B cell (primary cell): ENCODE data around the gene HIGD1A. TPM values are rescaled to one million over a fixed set of nuclear protein-coding genes. Genes with fewer than 3 reads are reported as not detected.

Source experiments
- ATAC-seq: fragments of 200-7000 bp; cut with Tn5 transposase; one replicate; pipeline ENCODE4 v1.10.0; 2021; ENCODE audit warnings: low read depth, mild to moderate bottlenecking, moderate number of reproducible peaks, moderate library complexity
- CTCF ChIA-PET: fragments of 350-600 bp; sonication (Branson Sonifier 250); formaldehyde crosslinking; loops from one replicate; lab custom pipeline; 2021; ENCODE audit warnings: antibody characterized with exemption, inconsistent platforms; lab: Charles Lee
- POLR2A ChIA-PET: fragments of 350-600 bp; sonication (Branson Sonifier 250); formaldehyde crosslinking; loops from one replicate; lab custom pipeline; 2021; ENCODE audit warnings: antibody characterized with exemption; lab: Charles Lee
- DNase-seq: peaks from one replicate; pipeline ENCODE4 v3.0.0; 2013
- H2AFZ ChIP-seq: 2 replicates; pipeline ENCODE4 v1.6.1; 2012; ENCODE audit warnings: mild to moderate bottlenecking, low read depth, low read length; ENCODE audit not compliant: insufficient read depth, poor library complexity, severe bottlenecking
- H3K27ac ChIP-seq, 2 donors: 1 replicate in 1 of 2; 2 replicates in 1 of 2; pipeline ENCODE4 v1.5.1; 2012 to 2013; ENCODE audit warnings: low read length in 2 of 2, mild to moderate bottlenecking in 2 of 2, moderate library complexity in 1 of 2
- H3K27me3 ChIP-seq, 4 experiments: fragments of 200-600 bp in 1 of 4; sonication (generic) in 1 of 4; replicated peaks in 1 of 4; 1 replicate in 2 of 4; 2 replicates in 2 of 4; pipeline versions ENCODE4 v1.6.1 to v1.7.0; 2013 to 2016; ENCODE audit warnings: low read length in 3 of 4, mild to moderate bottlenecking in 2 of 4, mixed read lengths in 1 of 4, moderate library complexity in 1 of 4; ENCODE audit not compliant: insufficient read depth in 4 of 4, control insufficient read depth in 3 of 4; ENCODE audit errors: control extremely low read depth in 1 of 4
- H3K36me3 ChIP-seq, 2 experiments: replicated peaks in 1 of 2; 1 replicate in 1 of 2; 2 replicates in 1 of 2; pipeline versions ENCODE4 v1.6.1 to v1.7.1; 2013; ENCODE audit warnings: low read length in 1 of 2; ENCODE audit not compliant: insufficient read depth in 2 of 2, control insufficient read depth in 1 of 2; ENCODE audit errors: control extremely low read depth in 1 of 2, extremely low read depth in 1 of 2
- H3K4me1 ChIP-seq, 2 donors: fragments of 200-600 bp in 1 of 2; sonication (generic) in 1 of 2; 1 replicate in 1 of 2; 2 replicates in 1 of 2; pipeline versions ENCODE4 v1.5.1 to v1.6.1; 2013 to 2017; ENCODE audit warnings: low read length in 2 of 2; ENCODE audit not compliant: control insufficient read depth in 2 of 2, insufficient read depth in 2 of 2
- H3K4me2 ChIP-seq: replicated peaks from 2 replicates; pipeline ENCODE3; 2012; ENCODE audit warnings: mild to moderate bottlenecking, low read depth, low read length; ENCODE audit not compliant: poor library complexity, severe bottlenecking
- H3K4me3 ChIP-seq, 5 experiments: fragments of 200-600 bp in 1 of 5; sonication (generic) in 1 of 5; 1 replicate in 3 of 5; 2 replicates in 2 of 5; pipeline versions ENCODE4 v1.5.1 to v1.7.0; 2011 to 2016; ENCODE audit warnings: low read length in 4 of 5, mild to moderate bottlenecking in 4 of 5, low read depth in 2 of 5, control low read depth in 1 of 5, moderate library complexity in 1 of 5; ENCODE audit not compliant: insufficient read depth in 1 of 5; ENCODE audit errors: control extremely low read depth in 1 of 5, extremely low read depth in 1 of 5
- H3K79me2 ChIP-seq: fragments of 200-600 bp; sonication (generic); one replicate; pipeline ENCODE4 v1.6.0; 2016; ENCODE audit warnings: low read length; ENCODE audit not compliant: control insufficient read depth, insufficient read depth
- H3K9ac ChIP-seq: fragments of 200-600 bp; sonication (generic); 2 replicates; pipeline ENCODE4 v1.6.1; 2017; ENCODE audit warnings: mild to moderate bottlenecking, low read length, moderate library complexity
- H3K9me3 ChIP-seq, 3 donors: one replicate each; pipeline versions ENCODE4 v1.6.1 to v1.7.1; 2013; ENCODE audit warnings: low read length in 2 of 3; ENCODE audit not compliant: control insufficient read depth in 2 of 3, insufficient read depth in 1 of 3; ENCODE audit errors: control extremely low read depth in 1 of 3
- H4K20me1 ChIP-seq: 2 replicates; pipeline ENCODE4 v1.6.0; 2012; ENCODE audit warnings: mild to moderate bottlenecking, low read length; ENCODE audit not compliant: insufficient read depth, control insufficient read depth, poor library complexity, severe bottlenecking
- H3K27ac Mint-ChIP-seq: one replicate; pipeline ENCODE4 v1.8.0; 2021; ENCODE audit warnings: mixed read lengths
- H3K27me3 Mint-ChIP-seq: one replicate; pipeline ENCODE4 v1.8.0; 2021; ENCODE audit warnings: mixed read lengths
- H3K4me1 Mint-ChIP-seq: one replicate; pipeline ENCODE4 v1.8.0; 2021; ENCODE audit warnings: mixed read lengths
- H3K4me3 Mint-ChIP-seq: one replicate; pipeline ENCODE4 v1.8.0; 2021; ENCODE audit warnings: mixed read lengths
- H3K9me3 Mint-ChIP-seq: one replicate; pipeline ENCODE4 v1.8.0; 2022; ENCODE audit warnings: mixed read lengths; ENCODE audit not compliant: insufficient read depth
- CTCF ChIP-seq: fragments of 200-600 bp; IDR thresholded peaks from one replicate; pipeline ENCODE4 v1.8.0; 2022; ENCODE audit warnings: antibody characterized with exemption, mild to moderate bottlenecking
- EZH2 ChIP-seq: IDR thresholded peaks from 2 replicates; pipeline ENCODE4 v1.6.1; 2012; ENCODE audit warnings: borderline replicate concordance, low read depth, mild to moderate bottlenecking, moderate library complexity, low read length; ENCODE audit not compliant: insufficient read depth, poor library complexity, severe bottlenecking
- WGBS: methylation state at CpG from one replicate; pipeline ENCODE4 v1.1.5; 2013; ENCODE audit warnings: missing lambda C conversion rate; ENCODE audit not compliant: insufficient coverage; 5-methylcytosine and 5-hydroxymethylcytosine counted together
- intact Hi-C: fragments of 100-400 bp; cut with micrococcal nuclease; formaldehyde crosslinking; loops from one replicate; pipeline ENCODE4 v1.10.0; 2022
- polyA plus RNA-seq: library from polyadenylated mRNA; depleted of rRNA; stranded (reverse); fragments of >200 nt; gene quantifications from 2 replicates; pipeline ENCODE4 v1.2.3, GENCODE V29; 2012
- total RNA-seq, 2 donors: library from RNA; stranded (reverse); fragments of 120-200 nt in 1 of 2; gene quantifications; 1 replicate in 1 of 2; 2 replicates in 1 of 2; pipeline versions ENCODE4 v1.2.3 to v1.2.4, GENCODE V29; 2013 to 2022

The HIGD1A gene
- total and polyA plus RNA-seq, 2 donors (not counting 1 experiment from before 2014, with no cell fraction given) = 14.2 to 16.5 TPM

DNA sequence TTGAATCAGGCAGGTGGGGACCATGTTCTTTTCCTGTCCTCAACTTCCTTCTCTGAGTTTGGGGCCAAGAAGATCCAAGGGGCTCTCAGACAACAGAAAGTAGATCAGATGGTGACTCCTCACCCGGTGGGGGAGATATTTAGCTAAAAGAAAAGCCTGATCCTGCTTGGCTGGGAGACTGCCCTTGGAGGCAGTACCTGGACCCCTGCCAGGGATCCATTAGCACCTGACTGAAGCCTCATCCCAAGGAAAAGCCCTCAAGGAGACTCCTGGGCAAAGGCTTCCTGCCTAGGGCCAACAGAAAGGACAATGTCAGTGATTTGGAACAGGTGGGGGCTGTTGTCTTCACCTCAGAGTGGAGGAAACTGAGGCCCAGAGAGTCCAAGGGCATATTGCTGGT is 68.2 kb downstream of the HIGD1A start:
- no peak overlapping the region for H3K4me3 Mint-ChIP-seq
- POLR2A ChIA-PET = no interaction called here
- no peaks in the 10 kb centered on the region for H3K9me3 ChIP-seq
- no peaks in the 10 kb centered on the region for H4K20me1 ChIP-seq
- no peak for ATAC-seq
- DNase-seq = no peak
- no peak overlapping the region for H2AFZ ChIP-seq
- H3K27me3 Mint-ChIP-seq = no peaks in the 10 kb centered on the region
- intact Hi-C loops = no loop called here
- no peak overlapping the region for H3K4me3 ChIP-seq
- no peaks in the 10 kb centered on the region for H3K9me3 Mint-ChIP-seq
- no peak overlapping the region for H3K9ac ChIP-seq
- peaks cover 15% of the 10 kb centered on the region for H3K4me1 Mint-ChIP-seq
- no peak for TF ChIP-seq EZH2
- TF ChIP-seq CTCF = no peak
- peaks cover 3 to 6% of the 10 kb centered on the region in 2 donors for H3K4me1 ChIP-seq
- no peak overlapping the region for H3K4me2 ChIP-seq
- H3K36me3 ChIP-seq = no peaks in the 10 kb centered on the region
- no CpG with 5 or more reads among the region's 1 CpG for WGBS
- H3K27ac ChIP-seq = no peak overlapping the region
- no peak overlapping the region for H3K27ac Mint-ChIP-seq
- CTCF ChIA-PET = interaction anchor here (3.4 kb wide), 1 partner anchor 9 kb away, joined by 13 read pairs; no protein-coding TSS in a partner anchor
- H3K27me3 ChIP-seq = no peaks in the 10 kb centered on the region
- H3K79me2 ChIP-seq = no peaks in the 10 kb centered on the region

DNA sequence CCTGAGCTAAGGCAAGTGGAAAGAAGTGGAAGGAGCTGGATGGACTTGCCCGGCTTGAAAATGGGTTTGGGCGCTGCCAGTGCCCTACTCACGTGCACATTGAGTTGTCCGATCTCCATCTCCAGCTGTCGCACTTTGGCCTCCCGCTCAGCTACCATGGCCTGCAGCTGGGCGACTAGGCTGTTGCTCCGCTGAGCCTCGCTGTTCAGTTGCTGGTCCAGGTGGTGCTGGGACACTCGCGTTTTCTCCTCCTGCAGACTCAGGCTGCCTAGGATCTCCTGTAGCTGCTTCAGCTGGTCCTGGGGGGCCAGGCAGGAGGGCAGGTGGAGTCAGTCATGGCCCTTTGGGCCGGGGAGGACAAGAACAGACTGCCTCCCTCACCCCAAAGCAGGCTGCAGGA is 68.7 kb downstream of the HIGD1A start:
- Mint-ChIP-seq H3K4me1 (peaks cover 15% of the 10 kb centered on the region), H3K27ac (no peak overlapping the region), H3K4me3 (no peak overlapping the region), H3K27me3 (no peaks in the 10 kb centered on the region), H3K9me3 (no peaks in the 10 kb centered on the region)
- no peaks in the 10 kb centered on the region for H3K79me2 ChIP-seq
- intact Hi-C loops = no loop called here
- TF ChIP-seq EZH2 (no peak), CTCF (no peak)
- CTCF ChIA-PET = interaction anchor here (3.4 kb wide), 1 partner anchor 9 kb away, joined by 13 read pairs; no protein-coding TSS in a partner anchor
- no peaks in the 10 kb centered on the region for H3K36me3 ChIP-seq
- POLR2A ChIA-PET = no interaction called here
- no peak for ATAC-seq
- no peaks in the 10 kb centered on the region for H4K20me1 ChIP-seq
- H3K4me3 ChIP-seq = no peak overlapping the region
- H2AFZ ChIP-seq = no peak overlapping the region
- H3K9ac ChIP-seq = no peak overlapping the region
- H3K27me3 ChIP-seq = no peaks in the 10 kb centered on the region
- no peak overlapping the region for H3K27ac ChIP-seq
- H3K9me3 ChIP-seq = no peaks in the 10 kb centered on the region
- 94% methylated on average over 12 of the region's 12 CpGs for WGBS
- peaks cover 3 to 6% of the 10 kb centered on the region in 2 donors for H3K4me1 ChIP-seq
- H3K4me2 ChIP-seq = no peak overlapping the region
- no peak for DNase-seq
